Left forelimb (tissue), 1 donor: ENCODE data around the gene ADRM1.

Experiments used
- DNase-seq: peaks from one replicate; pipeline ENCODE4 v3.0.0-alpha.2; 2018; ENCODE audit warnings: low spot score

Gene ADRM1

DNA sequence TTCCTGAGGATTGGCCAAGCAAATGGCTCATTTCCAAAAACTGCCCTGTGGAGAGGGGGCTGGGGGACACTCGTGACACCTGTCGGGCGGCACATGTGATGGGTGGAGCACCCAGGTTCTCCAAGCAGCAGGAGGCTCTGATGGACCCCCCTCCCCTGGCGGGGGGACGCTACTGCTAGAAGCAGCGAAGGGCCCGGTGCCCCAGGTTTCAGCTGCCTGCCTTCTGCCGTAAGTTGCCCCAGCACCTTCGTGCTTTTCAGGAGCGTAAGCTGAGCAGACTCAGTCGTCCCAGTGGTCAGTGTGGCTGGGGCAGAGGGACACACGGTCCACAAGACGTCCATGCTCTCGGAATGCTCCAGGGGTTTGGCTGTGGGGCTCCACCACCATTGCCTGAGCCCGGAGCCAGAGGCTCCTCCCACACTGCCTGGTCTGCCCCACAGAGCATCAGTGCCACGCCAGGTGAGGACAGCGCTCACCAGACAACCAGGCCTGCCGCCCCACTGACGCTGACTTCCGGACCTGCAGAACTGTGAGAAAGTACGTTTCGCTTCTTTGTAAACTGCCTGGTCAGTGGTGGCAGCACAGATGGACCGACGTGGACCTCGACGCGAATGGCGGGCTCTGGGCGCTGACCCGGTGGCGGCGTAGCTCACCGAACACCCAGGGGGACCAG lies 4.1 kb upstream of the ADRM1 start:
- DNase-seq = no peak

DNA sequence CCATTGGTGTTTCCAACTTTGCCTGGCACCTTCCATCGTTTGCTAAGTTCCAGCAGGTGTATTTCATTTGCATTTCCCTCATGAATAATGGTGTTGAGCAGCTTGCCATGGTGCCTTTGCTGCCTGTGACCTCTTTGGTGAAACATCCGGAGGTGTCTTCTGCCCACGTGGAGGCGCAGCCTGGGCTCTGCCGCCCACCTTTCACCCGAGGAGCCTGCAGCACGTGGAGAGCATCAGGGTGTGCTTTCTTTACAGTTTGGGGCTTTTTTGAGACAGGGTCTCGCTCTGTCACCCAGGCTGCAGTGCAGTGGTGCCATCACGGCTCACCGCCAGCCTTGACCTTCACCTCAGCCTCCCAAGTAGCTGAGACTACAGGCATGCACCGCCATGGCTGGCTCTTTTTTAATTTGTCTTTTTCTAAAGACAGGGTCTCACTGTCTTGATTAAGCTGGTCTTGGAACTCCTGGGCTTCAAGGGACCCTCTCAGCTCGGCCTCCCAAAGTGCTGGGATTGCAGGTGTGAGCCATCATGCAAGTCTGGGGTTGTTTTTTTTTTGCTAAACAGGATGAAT lies 3.0 kb upstream of the ADRM1 start:
- DNase-seq = no peak

DNA sequence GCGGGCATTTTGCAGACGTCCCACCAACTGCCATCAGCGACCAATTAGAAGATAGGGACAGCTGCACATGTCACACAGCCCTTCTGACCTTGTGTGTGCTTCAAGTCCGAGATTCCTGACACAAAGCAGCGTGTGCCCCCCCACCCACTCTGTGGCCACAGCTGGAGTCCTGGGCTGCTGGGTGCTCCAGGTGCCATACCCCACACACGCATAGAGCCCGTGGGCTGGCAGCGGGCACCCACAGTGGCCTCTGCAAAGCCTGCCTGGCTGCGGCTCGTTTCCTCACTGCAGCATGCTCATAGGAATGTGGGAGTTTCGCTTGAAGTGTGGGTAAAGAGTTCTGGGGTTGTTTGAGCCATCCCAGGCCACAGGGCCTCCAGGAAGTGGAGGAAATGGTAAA lies 2.5 kb upstream of the ADRM1 start:
- no peak for DNase-seq

DNA sequence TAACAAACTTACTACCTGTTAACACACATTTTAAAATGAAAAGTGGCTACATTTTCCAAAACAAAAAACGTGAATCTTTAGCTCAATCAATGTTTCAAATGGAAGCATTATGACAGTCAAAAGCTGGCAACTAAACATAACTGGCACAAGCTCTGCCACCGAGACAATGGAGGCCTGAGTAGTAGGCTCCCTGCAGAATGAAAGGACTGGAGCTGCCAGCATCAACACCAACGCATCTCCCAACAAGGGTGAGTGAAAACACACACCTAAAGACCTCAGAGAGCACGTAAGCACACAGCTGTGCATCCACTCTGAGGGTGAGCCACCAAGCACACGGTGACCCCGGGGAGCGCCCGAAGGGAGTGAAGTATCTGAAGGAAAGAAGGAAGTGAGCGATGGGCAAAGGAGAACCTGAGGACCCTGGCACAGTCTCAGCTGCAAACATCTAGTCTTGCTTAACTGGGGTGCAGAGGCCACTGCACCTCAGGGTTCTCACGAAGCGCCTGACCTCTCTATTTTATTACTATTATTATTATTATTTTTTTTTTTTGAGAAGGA lies 1.6 kb upstream of the ADRM1 start:
- DNase-seq = no peak

DNA sequence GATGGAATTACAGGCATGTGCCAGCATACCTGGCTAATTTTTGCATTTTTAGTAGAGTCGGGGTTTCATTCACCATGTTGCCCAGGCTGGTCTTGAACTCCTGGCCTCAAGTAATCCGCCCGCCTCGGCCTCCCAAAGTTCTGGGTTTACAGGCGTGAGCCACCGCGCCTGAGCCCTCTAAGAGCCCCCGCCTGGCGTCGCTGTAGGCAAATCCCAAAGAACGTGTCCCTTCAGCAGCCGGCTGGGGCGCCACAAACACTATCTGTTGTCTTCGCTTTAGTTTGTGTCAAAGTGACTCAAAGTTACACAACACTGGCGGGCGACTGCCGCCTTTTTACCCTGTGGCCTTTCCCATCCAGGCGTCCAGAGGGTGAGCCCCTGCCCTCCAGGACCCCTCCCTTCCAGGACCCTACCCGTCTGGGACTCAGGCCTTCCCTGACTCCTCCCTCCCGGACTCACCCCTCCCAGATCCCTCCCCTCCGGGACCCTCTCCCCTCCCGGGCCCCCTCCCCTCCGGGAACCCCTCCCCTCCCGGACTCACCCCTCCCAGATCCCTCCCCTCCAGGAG lies 940 bp upstream of the ADRM1 start:
- DNase-seq = peak; percentile 89

DNA sequence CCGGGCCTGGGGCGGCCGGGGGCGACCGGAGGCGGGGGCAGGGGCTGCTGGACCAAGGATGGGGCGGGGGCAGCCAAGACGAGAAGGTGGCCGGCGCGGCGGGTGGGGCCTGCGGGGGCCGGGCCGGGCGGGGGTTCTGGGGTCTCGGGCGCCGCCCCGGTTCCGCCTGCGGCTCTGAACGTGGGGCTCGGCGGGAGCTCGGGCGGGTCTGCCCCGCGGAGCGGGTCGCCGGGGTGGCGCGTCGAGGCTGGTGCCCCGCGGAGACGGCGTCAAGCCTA lies 204 bp downstream of the ADRM1 start:
- no peak for DNase-seq

DNA sequence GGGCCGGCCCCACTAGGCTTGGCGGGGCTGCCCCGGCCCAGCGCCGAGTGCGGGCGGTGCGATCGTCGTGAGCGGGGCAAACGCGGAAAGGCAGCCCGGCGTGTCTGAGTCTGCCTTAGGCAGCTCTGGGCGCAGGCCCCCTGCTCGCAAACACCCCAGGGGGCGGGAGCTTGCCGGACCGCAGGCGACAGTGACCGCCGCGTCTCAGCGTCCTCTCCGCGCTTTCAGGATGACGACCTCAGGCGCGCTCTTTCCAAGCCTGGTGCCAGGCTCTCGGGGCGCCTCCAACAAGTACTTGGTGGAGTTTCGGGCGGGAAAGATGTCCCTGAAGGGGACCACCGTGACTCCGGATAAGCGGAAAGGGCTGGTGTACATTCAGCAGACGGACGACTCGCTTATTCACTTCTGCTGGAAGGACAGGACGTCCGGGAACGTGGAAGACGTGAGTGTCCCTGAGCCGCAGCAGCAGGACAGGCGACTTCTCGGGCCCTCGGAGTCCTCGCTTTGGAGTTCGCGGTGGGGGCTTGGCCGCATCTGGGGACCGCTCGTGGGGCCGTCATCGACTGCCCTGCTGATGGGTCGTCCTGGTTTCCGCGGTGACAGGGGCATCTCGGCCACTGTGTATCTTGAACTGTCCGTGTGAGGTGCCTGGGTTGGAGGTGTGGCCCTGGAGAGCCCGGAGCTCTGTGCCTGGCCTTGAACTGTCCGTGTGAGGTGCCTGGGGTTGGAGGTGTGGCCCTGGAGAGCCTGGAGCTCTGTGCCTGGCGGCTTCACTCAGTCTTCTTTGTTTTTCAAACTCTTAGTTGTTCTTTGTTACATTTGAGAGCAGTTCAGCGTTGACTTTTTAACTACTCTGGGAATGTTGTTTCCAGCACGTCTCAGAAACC lies 786 bp downstream of the ADRM1 start:
- no peak for DNase-seq

DNA sequence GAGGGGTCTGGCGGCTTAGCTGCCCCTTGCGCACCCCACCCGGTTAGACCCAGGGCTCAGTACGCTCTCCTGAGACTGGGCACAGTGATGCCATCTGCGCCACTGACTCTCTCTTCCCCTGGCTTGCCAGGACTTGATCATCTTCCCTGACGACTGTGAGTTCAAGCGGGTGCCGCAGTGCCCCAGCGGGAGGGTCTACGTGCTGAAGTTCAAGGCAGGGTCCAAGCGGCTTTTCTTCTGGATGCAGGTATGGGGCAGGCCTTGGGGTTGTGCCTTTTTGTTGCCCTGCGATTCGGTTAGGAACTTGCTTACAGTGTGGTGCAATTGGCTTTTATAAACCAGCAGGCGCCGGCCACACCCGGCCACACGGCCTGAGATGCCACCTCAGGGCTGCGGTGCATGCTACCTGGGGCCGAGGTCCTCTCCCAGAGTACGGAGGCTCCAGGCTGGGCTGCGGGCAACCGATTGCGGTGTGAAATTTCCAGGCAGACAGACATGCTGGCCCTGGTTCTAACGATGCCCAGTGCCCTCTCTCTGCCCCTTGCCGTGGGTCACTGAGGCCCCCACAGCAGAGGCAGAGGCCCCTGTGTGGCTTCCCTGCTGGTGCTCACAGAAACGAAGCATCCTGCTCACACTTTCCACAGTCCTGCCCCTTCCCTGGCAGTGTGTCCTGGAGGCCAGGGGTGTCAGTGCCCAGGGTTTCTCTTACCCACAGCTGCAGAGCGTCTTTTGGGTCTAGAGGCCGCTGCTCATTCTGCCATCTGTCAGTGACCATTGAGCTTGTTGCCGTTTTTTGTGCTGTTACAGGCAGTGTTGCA lies 1.7 kb downstream of the ADRM1 start:
- DNase-seq = no peak

DNA sequence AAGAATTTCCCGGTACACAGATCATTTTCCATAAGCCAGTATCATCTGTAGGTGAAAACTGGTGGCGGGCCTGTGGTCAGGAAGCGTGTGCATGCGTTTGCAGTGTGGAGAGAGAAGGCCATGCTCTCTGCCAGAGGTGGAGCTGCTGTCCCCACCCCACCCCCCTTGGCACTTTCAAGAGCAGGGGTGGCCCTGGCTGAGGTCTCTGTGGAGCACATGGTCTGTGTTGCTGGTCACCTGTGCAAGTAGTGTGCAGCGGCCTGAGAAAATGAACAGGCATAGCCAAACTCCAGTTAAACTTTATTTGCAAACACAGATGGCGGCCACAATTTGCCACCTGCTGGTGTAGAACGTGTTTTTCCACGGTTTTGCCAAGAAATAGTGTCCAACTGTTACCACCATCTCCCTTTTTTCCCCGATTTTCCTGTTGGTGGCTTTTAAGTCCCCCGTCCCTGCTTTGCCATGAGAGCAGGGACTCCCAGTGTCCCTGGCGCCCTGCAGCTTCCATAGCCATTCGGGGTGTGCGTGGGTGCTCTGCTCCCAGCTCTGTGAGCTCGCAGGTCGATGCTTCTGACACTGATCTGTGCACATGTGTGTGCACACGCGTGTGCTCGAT lies 2.5 kb downstream of the ADRM1 start:
- no peak for DNase-seq

DNA sequence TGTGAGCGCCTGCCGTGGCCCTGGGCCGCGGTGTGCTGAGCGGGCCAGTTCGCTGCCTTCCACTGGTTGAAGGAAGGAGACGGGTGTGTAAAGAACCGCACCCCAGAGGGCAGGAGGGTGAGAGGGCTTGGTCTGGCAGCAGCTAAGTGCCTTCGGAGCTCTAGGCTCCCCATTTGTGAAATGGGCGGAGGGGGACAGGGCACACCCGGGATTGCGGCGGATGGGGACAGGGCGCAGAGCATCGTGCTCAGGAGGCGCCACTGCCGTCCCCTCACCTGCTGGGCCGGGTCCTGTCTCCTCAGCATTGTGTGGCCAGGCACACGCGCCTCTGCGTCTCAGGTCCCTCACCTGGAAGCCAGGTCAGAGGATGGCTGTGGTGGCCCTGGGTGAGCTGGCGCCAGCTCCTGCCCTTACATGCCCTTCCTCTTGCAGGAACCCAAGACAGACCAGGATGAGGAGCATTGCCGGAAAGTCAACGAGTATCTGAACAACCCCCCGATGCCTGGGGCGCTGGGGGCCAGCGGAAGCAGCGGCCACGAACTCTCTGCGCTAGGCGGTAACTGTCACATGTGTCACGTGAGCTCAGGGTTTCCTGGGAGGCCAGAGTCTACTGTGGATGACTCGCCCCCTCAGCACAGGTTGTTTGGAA lies 3.1 kb downstream of the ADRM1 start:
- DNase-seq = no peak

DNA sequence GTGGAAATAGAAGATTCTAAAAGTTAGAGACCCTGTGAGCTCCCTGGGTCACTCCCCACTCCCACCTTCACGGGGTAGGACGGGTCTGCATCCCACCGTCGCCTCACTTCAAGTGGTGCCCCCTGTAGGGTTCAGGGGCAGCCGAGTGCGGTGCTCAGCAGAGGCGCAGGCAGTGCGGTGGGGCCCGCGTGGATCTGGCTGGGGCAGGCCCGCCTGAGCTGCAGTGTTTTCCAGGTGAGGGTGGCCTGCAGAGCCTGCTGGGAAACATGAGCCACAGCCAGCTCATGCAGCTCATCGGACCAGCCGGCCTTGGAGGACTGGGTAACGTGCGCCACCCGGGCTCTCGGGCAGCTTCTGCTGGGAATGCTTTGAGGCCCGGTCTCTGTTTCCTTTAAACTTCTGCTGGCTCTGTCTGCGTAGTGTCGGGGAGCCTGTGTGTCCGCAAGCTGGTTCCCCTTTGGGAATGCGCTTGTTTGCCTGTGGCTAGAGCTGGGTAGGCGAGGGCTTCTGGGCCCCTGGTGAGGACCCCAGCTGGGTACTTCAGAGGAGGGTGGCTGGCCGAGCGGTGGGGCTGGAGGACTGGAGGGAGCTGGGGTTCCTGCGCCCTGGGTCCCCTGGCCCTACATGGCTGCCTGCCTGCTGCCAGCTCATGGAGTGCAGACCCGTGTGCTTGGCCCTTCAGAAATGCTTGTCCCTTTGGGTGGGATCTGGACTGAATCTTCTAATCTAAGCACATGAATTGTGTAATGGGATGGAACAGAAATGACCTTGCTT lies 3.8 kb downstream of the ADRM1 start:
- DNase-seq = no peak

DNA sequence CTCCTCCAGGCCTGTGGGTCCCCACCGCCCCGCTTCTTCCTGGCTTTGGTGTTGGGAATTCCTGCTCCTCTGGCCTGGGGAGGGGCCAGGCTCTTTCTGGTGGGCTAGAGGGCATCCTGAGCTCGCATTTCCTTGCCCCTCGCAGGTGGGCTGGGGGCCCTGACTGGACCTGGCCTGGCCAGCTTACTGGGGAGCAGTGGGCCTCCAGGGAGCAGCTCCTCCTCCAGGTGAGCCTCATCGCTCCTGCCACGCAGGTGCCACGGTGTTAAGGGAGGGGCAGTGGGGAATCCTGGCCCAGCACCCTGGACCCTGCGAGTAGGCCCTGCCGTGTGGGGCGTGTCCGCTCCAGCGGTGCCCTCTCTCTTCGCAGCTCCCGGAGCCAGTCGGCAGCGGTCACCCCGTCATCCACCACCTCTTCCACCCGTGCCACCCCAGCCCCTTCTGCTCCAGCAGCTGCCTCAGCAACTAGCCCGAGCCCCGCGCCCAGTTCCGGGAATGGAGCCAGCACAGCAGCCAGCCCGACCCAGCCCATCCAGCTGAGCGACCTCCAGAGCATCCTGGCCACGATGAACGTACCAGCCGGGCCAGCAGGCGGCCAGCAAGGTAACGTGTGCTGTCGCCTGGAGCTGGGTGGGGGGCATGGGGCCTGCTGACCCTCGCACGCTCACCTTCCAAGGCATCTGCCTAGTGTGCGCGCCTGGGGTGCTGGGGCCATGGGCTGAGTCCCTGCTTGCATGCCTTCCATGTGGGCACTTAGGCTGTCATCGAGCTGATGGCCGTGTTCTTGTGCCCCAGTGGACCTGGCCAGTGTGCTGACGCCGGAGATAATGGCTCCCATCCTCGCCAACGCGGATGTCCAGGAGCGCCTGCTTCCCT lies 4.7 kb downstream of the ADRM1 start:
- DNase-seq = no peak

DNA sequence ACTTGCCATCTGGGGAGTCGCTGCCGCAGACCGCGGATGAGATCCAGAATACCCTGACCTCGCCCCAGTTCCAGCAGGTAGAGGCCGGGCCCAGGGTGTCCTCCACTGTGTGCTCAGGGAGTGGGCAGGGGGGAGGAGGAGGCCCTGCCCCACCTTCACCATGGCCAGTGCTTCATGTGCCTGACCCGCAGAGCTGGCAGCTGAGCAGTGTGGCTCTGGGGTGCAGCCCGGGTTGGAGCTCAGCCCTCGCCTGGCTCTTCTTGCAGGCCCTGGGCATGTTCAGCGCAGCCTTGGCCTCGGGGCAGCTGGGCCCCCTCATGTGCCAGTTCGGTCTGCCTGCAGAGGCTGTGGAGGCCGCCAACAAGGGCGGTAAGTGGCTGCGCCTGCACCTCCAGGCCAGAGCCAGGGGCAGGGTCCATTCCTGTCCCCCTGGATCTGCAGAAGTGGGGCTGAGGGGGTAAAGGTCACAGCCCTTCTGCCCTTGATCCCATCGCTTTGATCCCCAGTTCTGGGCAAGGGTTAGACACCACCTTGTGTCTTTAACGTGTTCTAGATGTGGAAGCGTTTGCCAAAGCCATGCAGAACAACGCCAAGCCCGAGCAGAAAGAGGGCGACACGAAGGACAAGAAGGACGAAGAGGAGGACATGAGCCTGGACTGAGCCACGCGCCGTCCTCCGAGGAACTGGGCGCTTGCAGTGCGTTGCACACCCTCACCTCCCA lies 5.5 kb downstream of the ADRM1 start:
- no peak for DNase-seq

DNA sequence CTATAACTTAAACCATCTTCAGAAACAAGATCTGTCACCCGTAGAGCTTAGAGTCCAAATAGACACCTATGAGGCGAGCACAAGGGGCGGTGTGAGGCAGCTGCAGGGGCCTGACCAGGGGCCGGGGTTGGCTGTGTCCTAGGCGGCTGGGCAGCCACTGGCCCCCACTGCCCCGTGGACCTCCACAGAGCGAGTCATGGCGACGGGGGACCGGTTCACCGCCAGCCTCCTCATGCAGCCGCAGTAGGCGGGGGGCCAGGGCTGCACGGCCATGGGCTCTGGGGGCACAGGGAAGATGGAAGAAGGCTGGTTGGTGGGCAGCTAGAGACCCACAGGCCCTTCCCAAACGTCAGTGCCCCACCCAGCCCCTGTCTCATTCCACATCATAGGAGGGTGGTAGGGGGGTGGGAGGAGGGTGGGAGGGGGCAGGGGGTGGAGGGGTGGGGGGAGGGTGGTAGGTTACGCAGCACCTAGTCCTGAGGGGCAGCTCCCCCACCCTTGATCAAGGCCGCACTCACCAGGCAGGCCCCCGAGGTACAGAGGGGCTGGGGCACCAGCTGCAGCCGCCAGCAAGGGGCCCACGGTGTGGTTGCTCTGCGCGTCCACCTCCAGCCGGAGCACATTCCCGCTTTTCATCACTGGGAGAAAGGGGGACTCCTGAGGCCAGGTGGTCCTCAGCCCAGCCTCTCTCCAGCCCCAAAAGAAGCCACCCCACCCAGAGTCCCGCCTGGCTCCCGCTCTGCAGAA lies 6.6 kb downstream of the ADRM1 start:
- DNase-seq = no peak

DNA sequence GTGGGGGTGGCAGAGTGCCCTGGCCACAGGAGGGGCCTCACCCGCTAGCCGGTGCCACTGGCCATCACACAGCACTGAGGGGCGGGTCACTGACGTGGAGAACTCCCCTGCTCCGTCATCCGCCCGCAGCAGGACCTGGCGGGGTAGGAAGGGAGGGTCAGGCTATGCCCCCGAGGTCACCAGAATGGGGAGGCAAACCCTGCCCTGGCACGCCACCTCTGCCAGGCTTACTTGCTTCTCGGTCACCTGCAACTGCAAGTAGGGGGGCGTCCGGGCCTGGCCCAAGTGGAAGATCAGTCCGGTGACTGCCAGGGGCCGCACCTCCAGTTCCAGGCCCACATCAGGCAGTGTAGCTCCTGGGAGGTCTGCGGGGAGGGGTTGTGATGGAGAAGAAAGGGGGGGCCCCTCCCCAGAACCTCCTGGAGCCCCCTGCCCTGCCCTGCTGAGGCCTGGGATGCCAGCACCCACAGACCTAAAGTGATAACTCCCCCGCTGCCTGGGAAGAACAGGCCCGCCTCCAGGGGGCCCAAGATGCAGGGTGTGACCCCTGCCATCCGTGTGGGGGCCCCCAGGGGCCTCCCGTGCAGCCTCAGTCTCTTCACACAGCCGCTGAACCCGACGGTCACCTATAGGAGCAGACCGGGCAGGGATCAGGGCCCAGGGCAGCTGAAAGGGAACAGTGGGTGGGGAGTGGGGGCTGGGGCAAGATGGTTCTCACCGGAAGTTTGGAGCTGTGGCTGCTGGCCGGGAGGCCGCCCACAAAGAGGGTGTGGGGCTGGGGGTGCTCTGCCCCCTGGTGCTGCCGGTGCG lies 7.4 kb downstream of the ADRM1 start:
- DNase-seq = no peak

DNA sequence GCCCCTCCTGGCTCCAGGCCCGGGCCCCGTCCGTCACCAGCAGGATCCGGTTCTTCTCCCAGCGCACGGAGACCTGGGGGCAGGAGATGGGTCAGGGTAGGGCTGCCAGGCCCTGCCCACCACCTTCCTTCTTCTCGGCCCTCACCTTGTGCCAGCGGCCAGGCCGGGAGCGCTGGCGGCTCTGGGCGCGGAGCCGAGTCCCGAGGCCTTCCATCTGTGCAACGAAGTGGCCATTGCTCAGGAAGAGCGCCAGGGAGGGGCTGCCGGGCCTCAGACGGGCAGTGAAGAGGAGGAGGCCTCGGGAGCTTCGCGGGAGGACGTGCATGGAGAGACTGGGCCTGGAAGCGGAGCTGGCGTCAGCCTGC lies 7.9 kb downstream of the ADRM1 start:
- no peak for DNase-seq

DNA sequence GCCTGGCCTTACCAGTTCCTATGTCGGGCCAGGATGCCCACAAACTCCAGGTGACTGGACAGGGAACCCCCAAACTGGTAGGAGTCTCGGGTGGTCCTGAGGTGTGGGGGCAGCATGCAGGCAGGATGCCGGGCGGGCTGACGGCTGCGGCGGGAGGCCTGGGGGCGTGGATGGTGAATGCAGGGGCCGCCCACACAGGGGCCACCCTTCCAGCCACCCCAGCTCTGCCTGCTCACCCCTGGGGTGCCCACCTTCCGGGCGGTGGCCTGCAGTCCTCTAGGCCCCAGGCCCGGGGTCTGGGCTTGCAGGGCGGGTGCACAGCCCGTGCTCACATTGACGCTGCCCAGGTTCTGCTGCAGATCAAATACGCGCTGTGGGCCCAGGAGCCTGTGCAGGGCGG lies 8.4 kb downstream of the ADRM1 start:
- DNase-seq = no peak
